ENCODE data around the gene CBX7. TPM values are rescaled to one million over a fixed set of nuclear protein-coding genes. Genes with fewer than 3 reads are reported as not detected.
A peak's percentile ranks its signal among the peaks of the same experiment; 100 is the strongest.
"Not testable (repeated sequence)": the region's sequence is repeated elsewhere in the genome, so short reads cannot be mapped to it uniquely, and the experiment has no call there.

Gene CBX7
- total and polyA plus RNA-seq, 4 donors: 74.8 to 110 (median 92.0) TPM

DNA sequence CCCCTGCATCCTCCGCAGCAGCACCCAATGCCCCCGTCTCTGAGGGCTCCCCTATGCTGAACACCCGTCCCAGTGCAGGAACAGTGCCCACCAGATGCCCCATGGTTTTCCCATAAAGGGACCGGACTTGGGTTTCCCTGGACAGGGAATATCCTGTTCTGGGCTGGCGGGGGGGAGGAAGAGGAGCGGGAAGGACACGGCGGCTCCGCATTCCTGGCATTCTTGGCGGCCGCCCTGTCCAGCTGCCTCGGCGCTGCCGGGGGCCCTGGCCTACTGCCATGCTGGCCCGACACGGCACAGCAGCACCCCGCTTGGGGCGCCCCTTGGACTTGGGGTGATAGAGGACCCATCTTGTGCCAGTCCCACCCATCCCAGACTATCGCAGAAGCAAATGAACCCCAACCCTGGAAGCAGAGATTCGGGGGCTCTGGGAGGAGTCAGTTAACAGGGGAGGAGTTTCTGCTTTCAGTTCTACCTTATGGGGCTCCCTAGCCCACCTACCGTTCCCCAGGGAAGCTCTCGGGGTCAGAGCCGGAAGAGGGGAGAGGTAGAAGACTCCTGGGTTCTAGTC lies 23.7 kb upstream of the CBX7 start:
- WGBS, 2 donors: 21 to 23% methylated on average over 23 of the region's 23 CpGs
- Histone ChIP-seq H3K4me1 (ENCODE audit: control insufficient read depth in 1 of 2, insufficient read depth in 2 of 2, low read length in 2 of 2) (peaks cover 0 to 7% of the 10 kb centered on the region in 2 donors), H3K9me3 (ENCODE audit: control insufficient read depth, low read length) (no peaks in the 10 kb centered on the region), H3K4me3 (ENCODE audit: low read length in 2 of 2) (no peak overlapping the region), H3K27ac (ENCODE audit: low read depth in 1 of 2, low read length in 2 of 2) (peak overlapping the region in 1 of 2 donors; percentile 10), H3K36me3 (ENCODE audit: control insufficient read depth in 1 of 2, insufficient read depth in 2 of 2, low read length in 1 of 2) (no peaks in the 10 kb centered on the region), H3K27me3 (ENCODE audit: control insufficient read depth in 1 of 2, insufficient read depth in 2 of 2, low read length in 1 of 2) (no peaks in the 10 kb centered on the region)
- intact Hi-C loops (cut with DNase I): no loop called here
- ATAC-seq (ENCODE audit: low FRiP score) (peak; percentile 40), DNase-seq (peak; percentile 70 to 85)

DNA sequence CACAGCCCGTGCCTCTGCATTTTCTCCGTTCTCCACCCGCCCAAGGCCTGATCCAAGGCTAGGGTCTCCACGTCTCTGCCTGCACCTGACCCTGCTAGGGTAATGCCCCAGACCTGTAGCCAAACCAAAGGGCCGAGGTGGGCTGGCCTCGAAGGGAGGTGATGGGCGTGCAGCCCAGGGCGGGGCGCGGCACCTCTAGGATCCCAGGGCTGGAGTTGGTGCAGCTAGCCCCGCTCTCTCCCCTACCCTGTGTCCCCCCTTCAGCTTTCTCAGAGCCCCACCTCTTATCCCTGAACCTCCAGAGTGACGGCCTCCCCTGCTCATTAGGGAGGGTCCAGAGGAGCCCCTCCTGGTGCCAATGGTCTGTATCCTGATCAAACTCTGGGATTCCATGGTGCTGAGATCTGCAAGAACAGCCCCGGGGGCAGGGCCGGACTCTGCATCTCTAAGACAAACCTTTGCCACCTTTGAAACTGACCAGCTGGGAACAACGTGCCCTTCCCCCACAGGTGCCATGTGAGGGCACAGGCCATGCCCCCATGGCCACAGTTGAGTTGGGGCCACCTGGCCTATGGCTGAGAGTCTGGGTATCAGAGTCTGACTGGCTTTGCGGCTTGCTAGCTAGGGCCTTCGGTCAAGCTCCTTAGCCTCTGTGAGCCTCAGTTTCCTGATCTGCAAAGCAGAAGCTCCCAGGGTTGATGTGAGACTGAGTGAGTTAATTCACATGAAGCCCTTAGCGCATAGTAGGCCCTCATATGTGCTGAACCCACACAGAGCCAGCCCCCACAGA lies 23.1 kb upstream of the CBX7 start:
- no peak overlapping the region for H3K27ac ChIP-seq (ENCODE audit: low read depth in 1 of 2, low read length in 2 of 2)
- peaks cover 0 to 7% of the 10 kb centered on the region in 2 donors for H3K4me1 ChIP-seq (ENCODE audit: control insufficient read depth in 1 of 2, insufficient read depth in 2 of 2, low read length in 2 of 2)
- no peaks in the 10 kb centered on the region for H3K27me3 ChIP-seq (ENCODE audit: control insufficient read depth in 1 of 2, insufficient read depth in 2 of 2, low read length in 1 of 2)
- no peaks in the 10 kb centered on the region for H3K36me3 ChIP-seq (ENCODE audit: control insufficient read depth in 1 of 2, insufficient read depth in 2 of 2, low read length in 1 of 2)
- no peaks in the 10 kb centered on the region for H3K9me3 ChIP-seq (ENCODE audit: control insufficient read depth, low read length)
- 88 to 89% methylated on average over 18 of the region's 18 CpGs for WGBS, 2 donors
- DNase-seq (no peak), ATAC-seq (ENCODE audit: low FRiP score) (no peak)
- intact Hi-C loops (cut with DNase I): no loop called here
- no peak overlapping the region for H3K4me3 ChIP-seq (ENCODE audit: low read length in 2 of 2)

DNA sequence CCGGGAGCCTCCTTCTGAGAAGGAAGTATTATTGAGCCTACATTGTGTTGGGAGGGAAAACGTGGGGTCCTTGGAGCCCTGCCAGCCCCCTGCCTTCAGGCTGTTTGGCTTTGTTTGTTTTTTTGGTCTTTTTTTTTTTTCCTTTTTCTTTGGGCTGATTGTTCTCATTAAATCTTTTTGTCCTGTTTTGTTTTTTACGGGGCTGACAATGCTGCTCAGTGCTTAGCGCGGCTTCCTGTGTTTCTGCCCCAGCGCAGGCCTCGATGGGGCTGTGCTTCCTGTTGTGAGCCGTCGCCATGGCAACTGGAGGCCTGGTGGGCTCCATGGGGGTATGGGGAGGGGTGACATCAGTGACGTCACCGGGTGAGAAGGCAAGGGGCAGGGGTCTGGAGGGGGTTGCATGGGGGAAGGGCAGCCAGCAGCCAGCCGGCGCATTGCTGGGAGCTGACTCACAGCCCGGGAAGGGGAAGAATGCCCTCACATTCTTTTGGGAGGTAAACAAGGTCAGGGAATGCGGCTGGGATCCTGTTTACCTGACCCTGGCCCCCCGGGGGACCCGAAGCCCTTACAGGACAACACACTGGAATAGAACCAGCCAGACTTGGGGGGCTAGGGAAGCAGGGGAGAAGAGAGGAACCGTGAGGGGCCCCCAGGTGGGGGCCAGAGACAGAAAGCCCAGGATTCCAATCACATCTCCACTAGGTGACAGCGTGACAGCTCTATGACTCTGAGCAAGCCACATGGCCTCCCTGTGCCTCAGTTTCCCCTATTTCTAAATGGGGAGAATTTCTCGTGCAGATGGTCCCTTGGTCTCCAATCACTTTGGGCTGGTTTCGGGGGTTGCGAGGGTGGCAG lies 22.2 kb upstream of the CBX7 start:
- Histone ChIP-seq H3K36me3 (ENCODE audit: control insufficient read depth in 1 of 2, insufficient read depth in 2 of 2, low read length in 1 of 2) (no peaks in the 10 kb centered on the region), H3K4me3 (ENCODE audit: low read length in 2 of 2) (no peak overlapping the region), H3K27ac (ENCODE audit: low read depth in 1 of 2, low read length in 2 of 2) (peak overlapping the region in 1 of 2 donors; percentile 3), H3K27me3 (ENCODE audit: control insufficient read depth in 1 of 2, insufficient read depth in 2 of 2, low read length in 1 of 2) (no peaks in the 10 kb centered on the region), H3K4me1 (ENCODE audit: control insufficient read depth in 1 of 2, insufficient read depth in 2 of 2, low read length in 2 of 2) (peaks cover 0 to 7% of the 10 kb centered on the region in 2 donors), H3K9me3 (ENCODE audit: control insufficient read depth, low read length) (no peaks in the 10 kb centered on the region)
- peak; percentile 69 for ATAC-seq (ENCODE audit: low FRiP score)
- peak; percentile 90 to 92 for DNase-seq
- intact Hi-C loops (cut with DNase I): loop anchor here (5.0 kb wide), 2 partner anchors 353 to 358 kb away; partner anchors contain the start of gene RPS19BP1 (in 1 of the 2)
- WGBS, 2 donors: 30 to 31% methylated on average over 22 of the region's 22 CpGs

DNA sequence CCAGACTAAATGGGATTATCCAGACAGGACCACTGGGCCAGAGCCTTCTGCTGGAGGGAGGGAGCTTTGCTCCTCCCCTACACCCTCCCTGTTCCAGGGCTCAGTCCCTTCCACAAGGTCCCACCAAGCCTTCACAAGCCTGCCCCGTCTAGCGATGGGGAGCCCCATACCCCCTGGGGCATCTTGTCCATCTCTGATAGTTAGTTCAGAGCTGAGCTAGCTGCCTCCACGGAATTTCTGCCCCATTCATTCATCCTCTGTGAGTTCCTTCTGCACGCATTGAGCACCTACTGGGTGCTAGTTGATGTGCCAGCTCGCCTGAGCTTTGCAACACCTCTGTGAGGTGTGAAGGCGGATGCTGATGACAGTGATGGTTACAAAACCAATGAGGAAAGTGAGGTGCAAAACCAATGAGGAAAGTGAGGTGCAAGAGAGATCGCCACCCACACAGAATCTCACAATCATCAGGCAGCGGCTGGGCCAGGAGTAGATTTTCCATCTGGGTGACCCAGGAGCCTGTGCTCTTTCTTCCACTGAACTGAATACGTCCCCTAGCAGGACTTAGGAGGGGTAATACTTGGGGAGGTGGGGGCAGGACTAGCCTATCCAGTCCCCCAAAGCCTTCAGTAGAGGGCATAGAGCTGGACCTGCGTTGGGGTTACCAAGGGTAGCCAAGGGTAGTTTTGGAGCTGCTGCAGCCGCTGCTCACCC lies 21.5 kb upstream of the CBX7 start:
- intact Hi-C loops (cut with DNase I): loop anchor here (5.0 kb wide), 2 partner anchors 353 to 358 kb away; partner anchors contain the start of gene RPS19BP1 (in 1 of the 2)
- Histone ChIP-seq H3K27ac (ENCODE audit: low read depth in 1 of 2, low read length in 2 of 2) (peak overlapping the region in 1 of 2 donors; percentile 3), H3K9me3 (ENCODE audit: control insufficient read depth, low read length) (no peaks in the 10 kb centered on the region), H3K36me3 (ENCODE audit: control insufficient read depth in 1 of 2, insufficient read depth in 2 of 2, low read length in 1 of 2) (no peaks in the 10 kb centered on the region), H3K27me3 (ENCODE audit: control insufficient read depth in 1 of 2, insufficient read depth in 2 of 2, low read length in 1 of 2) (no peaks in the 10 kb centered on the region), H3K4me3 (ENCODE audit: low read length in 2 of 2) (no peak overlapping the region), H3K4me1 (ENCODE audit: control insufficient read depth in 1 of 2, insufficient read depth in 2 of 2, low read length in 2 of 2) (peaks cover 0 to 7% of the 10 kb centered on the region in 2 donors)
- WGBS, 2 donors: 84 to 85% methylated on average over 11 of the region's 11 CpGs
- no peak for DNase-seq
- no peak for ATAC-seq (ENCODE audit: low FRiP score)

DNA sequence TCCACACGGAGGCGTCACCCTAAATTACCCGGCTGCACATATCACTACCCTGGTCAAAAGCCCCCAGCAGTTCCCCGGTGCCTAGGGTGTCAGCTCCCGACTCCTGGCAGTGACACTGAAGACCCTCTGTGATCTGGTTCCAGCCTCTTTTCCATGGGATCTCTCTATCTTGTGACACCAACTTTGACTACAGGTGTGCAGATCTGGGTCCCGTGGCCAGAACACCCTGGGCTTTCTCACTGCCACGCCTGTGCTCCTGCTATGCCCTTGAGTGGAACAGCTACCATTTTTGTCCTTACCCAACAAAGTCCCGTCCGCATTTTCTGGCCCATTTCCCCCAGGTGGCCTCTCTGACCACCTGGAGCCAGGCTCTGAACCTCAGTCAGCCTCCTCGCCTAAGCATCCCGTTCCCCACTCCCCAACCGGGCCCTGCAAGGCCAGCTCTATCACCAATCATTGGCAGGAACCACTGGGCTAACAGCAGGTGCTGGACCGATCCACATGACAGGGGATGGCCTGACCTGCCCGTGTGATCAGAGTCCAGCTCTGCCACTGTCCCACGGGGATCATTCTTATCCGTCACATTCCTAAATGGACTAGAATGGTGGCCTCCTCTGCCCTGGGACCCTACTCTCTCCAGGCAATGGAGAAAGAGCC lies 20.7 kb upstream of the CBX7 start:
- 89 to 92% methylated on average over 16 of the region's 16 CpGs for WGBS, 2 donors
- Histone ChIP-seq H3K27ac (ENCODE audit: low read depth in 1 of 2, low read length in 2 of 2) (no peak overlapping the region), H3K4me1 (ENCODE audit: control insufficient read depth in 1 of 2, insufficient read depth in 2 of 2, low read length in 2 of 2) (peaks cover 0 to 7% of the 10 kb centered on the region in 2 donors)

DNA sequence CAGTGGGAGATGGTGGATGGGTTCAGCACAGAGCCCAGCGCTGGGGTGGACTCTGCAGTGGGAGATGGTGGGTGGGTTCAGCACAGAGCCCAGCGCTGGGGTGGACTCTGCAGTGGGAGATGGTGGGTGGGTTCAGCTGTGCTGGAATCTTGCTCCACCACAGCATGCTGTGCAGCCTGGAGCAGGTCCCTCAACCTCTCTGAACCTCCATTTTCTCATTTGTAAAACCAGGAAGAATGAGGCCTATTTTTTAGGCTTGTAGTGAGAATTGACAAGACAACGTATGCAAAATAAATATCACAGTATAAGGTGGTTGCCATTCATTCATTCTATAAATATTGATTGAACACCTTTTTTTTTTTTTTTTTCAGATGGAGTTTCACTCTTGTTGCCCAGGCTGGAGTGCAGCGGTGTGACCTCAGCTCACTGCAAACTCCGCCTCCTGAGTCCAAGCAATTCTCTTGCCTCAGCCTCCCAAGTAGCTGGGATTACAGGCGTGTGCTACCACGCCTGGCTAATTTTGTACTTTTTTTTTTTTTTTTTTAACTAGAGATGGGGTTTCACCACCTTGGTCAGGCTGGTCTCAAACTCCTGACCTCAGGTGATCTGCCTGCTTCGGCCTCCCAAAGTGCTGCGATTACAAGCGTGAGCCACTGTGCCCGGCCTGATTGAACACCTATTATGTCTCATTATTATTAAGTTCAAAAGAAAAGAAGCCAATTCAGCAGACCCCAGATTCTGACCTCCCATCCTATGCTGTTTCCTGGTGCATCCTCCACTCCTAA lies 20.0 kb upstream of the CBX7 start:
- not testable (repeated sequence) for H3K4me3 ChIP-seq (ENCODE audit: low read length in 2 of 2); H3K27me3 ChIP-seq (ENCODE audit: control insufficient read depth in 1 of 2, insufficient read depth in 2 of 2, low read length in 1 of 2); H3K36me3 ChIP-seq (ENCODE audit: control insufficient read depth in 1 of 2, insufficient read depth in 2 of 2, low read length in 1 of 2); H3K4me1 ChIP-seq (ENCODE audit: control insufficient read depth in 1 of 2, insufficient read depth in 2 of 2, low read length in 2 of 2); ATAC-seq (ENCODE audit: low FRiP score); H3K9me3 ChIP-seq (ENCODE audit: control insufficient read depth, low read length); H3K27ac ChIP-seq (ENCODE audit: low read depth in 1 of 2, low read length in 2 of 2); DNase-seq
- intact Hi-C loops (cut with DNase I): loop anchor here (5.0 kb wide), 2 partner anchors 355 to 360 kb away; partner anchors contain the start of gene RPS19BP1 (in 1 of the 2)
- WGBS, 2 donors: 93 to 95% methylated on average over 11 of the region's 11 CpGs

More for the DNA sequence above, 20.7 kb upstream of the CBX7 start:
- Histone ChIP-seq H3K9me3 (ENCODE audit: control insufficient read depth, low read length) (no peaks in the 10 kb centered on the region), H3K36me3 (ENCODE audit: control insufficient read depth in 1 of 2, insufficient read depth in 2 of 2, low read length in 1 of 2) (no peaks in the 10 kb centered on the region), H3K4me3 (ENCODE audit: low read length in 2 of 2) (no peak overlapping the region), H3K27me3 (ENCODE audit: control insufficient read depth in 1 of 2, insufficient read depth in 2 of 2, low read length in 1 of 2) (no peaks in the 10 kb centered on the region)
- DNase-seq (no peak), ATAC-seq (ENCODE audit: low FRiP score) (no peak)
- intact Hi-C loops (cut with DNase I): loop anchor here (5.0 kb wide), 2 partner anchors 354 to 359 kb away; partner anchors contain the start of gene RPS19BP1 (in 1 of the 2)

DNA sequence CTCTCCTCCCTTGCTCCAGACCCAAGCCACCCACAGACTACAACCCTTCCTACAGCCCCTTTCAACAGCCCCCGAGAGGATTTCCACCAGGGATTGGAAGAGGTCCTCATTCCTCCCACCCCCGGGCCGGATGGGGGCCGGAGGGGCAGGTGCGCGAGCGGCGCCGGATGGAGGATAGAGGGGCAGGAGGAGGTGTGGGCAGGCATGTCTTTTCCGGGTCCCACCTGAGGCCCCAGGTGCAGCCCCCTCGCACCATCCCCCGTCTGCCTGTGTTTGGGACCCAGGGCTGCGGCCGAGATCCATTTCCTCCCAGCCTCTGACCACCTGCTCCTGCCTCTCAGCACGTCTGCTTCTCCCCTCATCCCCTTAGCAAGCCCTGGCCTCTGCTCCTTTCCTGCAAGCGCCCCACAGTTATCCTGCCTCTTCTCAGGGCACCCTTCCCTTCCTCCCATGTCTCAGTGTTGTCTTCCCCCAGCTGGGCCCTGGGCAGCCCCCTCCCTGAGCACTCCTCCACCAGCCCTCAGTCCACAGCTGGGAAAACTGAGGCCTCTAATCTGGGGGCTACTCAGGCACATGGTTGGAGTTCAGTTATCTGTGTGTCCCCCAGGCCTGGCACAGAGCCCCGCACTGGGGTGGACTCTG lies 19.3 kb upstream of the CBX7 start:
- no peak overlapping the region for H3K27ac ChIP-seq (ENCODE audit: low read depth in 1 of 2, low read length in 2 of 2)
- WGBS, 2 donors: 79 to 80% methylated on average over 17 of the region's 17 CpGs
- ATAC-seq (ENCODE audit: low FRiP score): no peak
- intact Hi-C loops (cut with DNase I): loop anchor here (2.0 to 5.0 kb wide), 3 partner anchors 139 to 361 kb away; partner anchors contain the start of gene RPS19BP1 (in 1 of the 2)
- no peaks in the 10 kb centered on the region for H3K27me3 ChIP-seq (ENCODE audit: control insufficient read depth in 1 of 2, insufficient read depth in 2 of 2, low read length in 1 of 2)
- no peaks in the 10 kb centered on the region for H3K9me3 ChIP-seq (ENCODE audit: control insufficient read depth, low read length)
- peaks cover 0 to 7% of the 10 kb centered on the region in 2 donors for H3K4me1 ChIP-seq (ENCODE audit: control insufficient read depth in 1 of 2, insufficient read depth in 2 of 2, low read length in 2 of 2)
- DNase-seq: no peak
- H3K4me3 ChIP-seq (ENCODE audit: low read length in 2 of 2): no peak overlapping the region
- H3K36me3 ChIP-seq (ENCODE audit: control insufficient read depth in 1 of 2, insufficient read depth in 2 of 2, low read length in 1 of 2): no peaks in the 10 kb centered on the region
